Mesendoderm (in vitro differentiated cells): ENCODE measurements around the gene NIF3L1.

Experiments
- DNase-seq: peaks from one replicate; pipeline ENCODE4 v3.0.0; 2013
- H2AK5ac ChIP-seq: 2 replicates; pipeline ENCODE4 v1.6.1; 2013; ENCODE audit warnings: low read length, inconsistent platforms
- H2BK120ac ChIP-seq: 2 replicates; pipeline ENCODE4 v1.6.1; 2013; ENCODE audit warnings: low read depth, mild to moderate bottlenecking, low read length, moderate library complexity, mixed read lengths
- H2BK15ac ChIP-seq: replicated peaks from 2 replicates; pipeline ENCODE4 v1.6.1; 2013; ENCODE audit warnings: low read depth, mild to moderate bottlenecking, moderate library complexity
- H2BK5ac ChIP-seq: 2 replicates; pipeline ENCODE4 v1.6.1; 2013; ENCODE audit warnings: low read length, inconsistent platforms
- H3K18ac ChIP-seq: 2 replicates; pipeline ENCODE4 v1.6.1; 2013; ENCODE audit warnings: mild to moderate bottlenecking, low read length, mixed read lengths
- H3K23ac ChIP-seq: one replicate; pipeline ENCODE4 v1.6.1; 2013; ENCODE audit warnings: low read length
- H3K27ac ChIP-seq: 2 replicates; pipeline ENCODE4 v1.5.1; 2013; ENCODE audit warnings: low read depth, mild to moderate bottlenecking, inconsistent platforms, low read length, moderate library complexity
- H3K27me3 ChIP-seq: 2 replicates; pipeline ENCODE4 v1.6.1; 2013; ENCODE audit warnings: low read length, control low read depth, mild to moderate bottlenecking, inconsistent platforms; ENCODE audit not compliant: insufficient read depth, poor library complexity
- H3K36me3 ChIP-seq: 2 replicates; pipeline ENCODE4 v1.6.1; 2013; ENCODE audit warnings: low read length, inconsistent platforms; ENCODE audit not compliant: control insufficient read depth, insufficient read depth
- H3K4ac ChIP-seq: one replicate; pipeline ENCODE4 v1.6.1; 2013; ENCODE audit warnings: low read depth, mild to moderate bottlenecking, low read length, moderate library complexity
- H3K4me1 ChIP-seq: 2 replicates; pipeline ENCODE4 v1.6.1; 2013; ENCODE audit warnings: low read depth, low read length, inconsistent platforms; ENCODE audit not compliant: control insufficient read depth
- H3K4me2 ChIP-seq: 2 replicates; pipeline ENCODE4 v1.6.1; 2013; ENCODE audit warnings: low read length
- H3K4me3 ChIP-seq: 2 replicates; pipeline ENCODE4 v1.5.1; 2013; ENCODE audit warnings: mild to moderate bottlenecking, low read length
- H3K56ac ChIP-seq: one replicate; pipeline ENCODE4 v1.6.1; 2013; ENCODE audit warnings: low read length
- H3K79me1 ChIP-seq: 2 replicates; pipeline ENCODE4 v1.6.1; 2013; ENCODE audit warnings: low read length, inconsistent platforms
- H3K79me2 ChIP-seq: 2 replicates; pipeline ENCODE4 v1.6.1; 2013; ENCODE audit warnings: mild to moderate bottlenecking, low read length; ENCODE audit not compliant: control insufficient read depth, insufficient read depth
- H3K9ac ChIP-seq: 2 replicates; pipeline ENCODE4 v1.6.1; 2013; ENCODE audit warnings: low read length, inconsistent platforms
- H4K5ac ChIP-seq: one replicate; pipeline ENCODE4 v1.6.1; 2013; ENCODE audit warnings: low read length
- H4K8ac ChIP-seq: one replicate; pipeline ENCODE4 v1.6.1; 2013; ENCODE audit warnings: low read depth, mild to moderate bottlenecking, control low read depth, low read length, moderate library complexity
- WGBS: extraction: QIAGEN DNeasy Blood & Tissue Kit; methylation state at CpG from one replicate; pipeline ENCODE4 v1.1.7; 2013; ENCODE audit warnings: low lambda C conversion rate, missing lambda C conversion rate; ENCODE audit not compliant: insufficient coverage; ENCODE audit errors: extremely low coverage; 5-methylcytosine and 5-hydroxymethylcytosine counted together

NIF3L1 gene

GRCh38 chr2:200939832-200940231, 50.7 kb downstream of the NIF3L1 start:
- Histone ChIP-seq H3K23ac (no peak overlapping the region), H4K8ac (no peak overlapping the region), H3K9ac (no peak overlapping the region), H3K4me1 (no peaks in the 10 kb centered on the region), H3K4ac (no peak overlapping the region), H3K18ac (no peak overlapping the region), H3K79me1 (no peaks in the 10 kb centered on the region), H2BK120ac (no peak overlapping the region), H2BK15ac (no peak overlapping the region), H3K56ac (no peak overlapping the region), H4K5ac (no peak overlapping the region), H3K4me3 (no peak overlapping the region), H2BK5ac (no peak overlapping the region), H3K27ac (no peak overlapping the region), H3K36me3 (peaks cover 9% of the 10 kb centered on the region), H3K4me2 (no peak overlapping the region), H2AK5ac (no peak overlapping the region), H3K27me3 (no peaks in the 10 kb centered on the region), H3K79me2 (no peaks in the 10 kb centered on the region)
- DNase-seq, result no peak
- WGBS, result no CpG with 5 or more reads among the region's 1 CpG

GRCh38 chr2:200943527-200944105, 54.4 kb downstream of the NIF3L1 start:
- Histone ChIP-seq H3K56ac (no peak overlapping the region), H3K4me1 (no peaks in the 10 kb centered on the region), H3K27me3 (no peaks in the 10 kb centered on the region), H3K4ac (no peak overlapping the region), H3K79me1 (no peaks in the 10 kb centered on the region), H3K23ac (no peak overlapping the region), H4K8ac (no peak overlapping the region), H3K79me2 (no peaks in the 10 kb centered on the region), H3K36me3 (peaks cover 6% of the 10 kb centered on the region), H3K4me3 (no peak overlapping the region), H3K4me2 (no peak overlapping the region), H4K5ac (no peak overlapping the region), H3K9ac (no peak overlapping the region), H2AK5ac (no peak overlapping the region), H3K27ac (no peak overlapping the region), H2BK120ac (no peak overlapping the region), H2BK15ac (no peak overlapping the region), H2BK5ac (no peak overlapping the region), H3K18ac (no peak overlapping the region)
- WGBS, result no CpG with 5 or more reads among the region's 1 CpG
- no peak for DNase-seq

- Histone ChIP-seq H4K8ac (no peak overlapping the region), H3K79me1 (no peaks in the 10 kb centered on the region), H3K4ac (no peak overlapping the region), H3K18ac (no peak overlapping the region), H2BK120ac (no peak overlapping the region), H2BK15ac (no peak overlapping the region), H3K4me3 (no peak overlapping the region), H3K4me1 (no peaks in the 10 kb centered on the region), H3K9ac (no peak overlapping the region), H2AK5ac (no peak overlapping the region), H3K27ac (no peak overlapping the region), H3K23ac (no peak overlapping the region), H3K27me3 (no peaks in the 10 kb centered on the region), H3K56ac (no peak overlapping the region), H3K79me2 (no peaks in the 10 kb centered on the region), H2BK5ac (no peak overlapping the region), H3K36me3 (peaks cover 6% of the 10 kb centered on the region), H3K4me2 (no peak overlapping the region), H4K5ac (no peak overlapping the region)
- WGBS, result no CpG with 5 or more reads among the region's 12 CpGs
- DNase-seq, result no peak
Measured at GRCh38 chr2:200944467-200945394, 55.6 kb downstream of the NIF3L1 start.

GRCh38 chr2:200945395-200945729, 56.2 kb downstream of the NIF3L1 start:
- Histone ChIP-seq H3K9ac (no peak overlapping the region), H3K18ac (no peak overlapping the region), H3K36me3 (peaks cover 3% of the 10 kb centered on the region), H3K4me3 (no peak overlapping the region), H4K5ac (no peak overlapping the region), H2BK5ac (no peak overlapping the region), H3K27ac (no peak overlapping the region), H3K4me2 (no peak overlapping the region), H2BK15ac (no peak overlapping the region), H3K79me2 (no peaks in the 10 kb centered on the region), H2BK120ac (no peak overlapping the region), H3K79me1 (no peaks in the 10 kb centered on the region), H3K4me1 (no peaks in the 10 kb centered on the region), H3K56ac (no peak overlapping the region), H2AK5ac (no peak overlapping the region), H3K23ac (no peak overlapping the region), H3K27me3 (no peaks in the 10 kb centered on the region), H3K4ac (no peak overlapping the region), H4K8ac (no peak overlapping the region)
- no peak for DNase-seq
- WGBS, result no CpG with 5 or more reads among the region's 4 CpGs

GRCh38 chr2:200950378-200950777, 61.2 kb downstream of the NIF3L1 start:
- H3K4me1 ChIP-seq, result no peaks in the 10 kb centered on the region
- no peaks in the 10 kb centered on the region for H3K27me3 ChIP-seq
- H3K36me3 ChIP-seq, result peaks cover 6% of the 10 kb centered on the region
- no peak for DNase-seq
- no peak overlapping the region for H3K27ac ChIP-seq
- H4K8ac ChIP-seq, result no peak overlapping the region
- no peaks in the 10 kb centered on the region for H3K79me1 ChIP-seq
- H2AK5ac ChIP-seq, result no peak overlapping the region
- H2BK15ac ChIP-seq, result no peak overlapping the region
- H2BK5ac ChIP-seq, result no peak overlapping the region
- H4K5ac ChIP-seq, result no peak overlapping the region
- H2BK120ac ChIP-seq, result no peak overlapping the region
- no peak overlapping the region for H3K4me3 ChIP-seq
- no CpG with 5 or more reads among the region's 3 CpGs for WGBS
- no peak overlapping the region for H3K4ac ChIP-seq
- H3K23ac ChIP-seq, result no peak overlapping the region
- H3K79me2 ChIP-seq, result no peaks in the 10 kb centered on the region
- no peak overlapping the region for H3K56ac ChIP-seq
- no peak overlapping the region for H3K18ac ChIP-seq
- H3K9ac ChIP-seq, result no peak overlapping the region
- no peak overlapping the region for H3K4me2 ChIP-seq
